GM21447 (cell line): ENCODE results near the gene TGFBR1.

Source experiments
- ATAC-seq: cut with Tn5 transposase; IDR thresholded peaks from one replicate; pipeline ENCODE4 v1.9.1; 2021; ENCODE audit not compliant: unreplicated experiment

Gene TGFBR1

GRCh38 chr9:99130069-99130468, 25.2 kb downstream of the TGFBR1 start:
- ATAC-seq: peak; percentile 53

- ATAC-seq: no peak
Observed at GRCh38 chr9:99133145-99133544, 28.2 kb downstream of the TGFBR1 start.

DNA sequence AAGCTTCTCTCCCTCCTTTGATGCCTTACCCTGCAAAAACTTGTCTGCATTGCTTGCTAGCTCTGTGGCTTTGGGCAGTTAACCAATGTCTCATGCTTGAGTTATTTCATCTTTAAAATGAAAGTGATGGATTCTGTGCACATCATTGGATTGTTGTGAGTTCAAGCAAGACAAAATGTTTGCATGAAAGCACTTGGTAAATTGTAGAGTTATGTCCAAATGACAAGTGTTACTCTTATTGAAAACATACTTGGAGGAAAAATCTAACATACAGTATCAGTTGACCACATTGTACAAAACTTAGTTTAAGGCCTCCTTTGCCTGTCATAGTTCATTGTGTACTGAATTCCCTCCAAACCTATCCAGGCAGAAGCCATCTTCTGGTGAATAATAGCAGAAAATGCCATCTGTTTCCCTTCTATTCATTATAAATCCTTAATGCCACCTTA, 30.0 kb downstream of the TGFBR1 start:
- ATAC-seq: peak; percentile 40

DNA sequence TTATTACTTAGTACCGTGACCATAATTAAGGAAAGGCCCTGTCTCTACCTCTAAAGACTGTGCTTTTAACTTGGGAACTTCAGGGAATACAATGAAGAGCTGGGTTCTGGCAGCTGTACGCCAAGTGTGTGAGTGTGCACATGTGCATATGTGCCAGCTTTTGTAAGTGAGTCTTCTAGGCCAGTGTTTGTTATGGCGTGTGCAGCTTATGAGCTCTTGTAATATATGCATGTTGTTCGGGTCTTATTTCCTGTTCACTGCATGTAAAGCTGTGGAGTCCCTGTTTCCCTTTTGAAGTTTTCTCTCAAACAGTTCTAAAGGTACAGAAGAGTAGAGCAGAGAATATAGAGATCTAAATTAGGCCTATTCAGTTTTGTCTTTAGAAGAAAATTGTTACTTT, 30.5 kb downstream of the TGFBR1 start:
- peak; percentile 43 for ATAC-seq

- no peak for ATAC-seq
Observed at GRCh38 chr9:99137225-99137624, 32.3 kb downstream of the TGFBR1 start.

DNA sequence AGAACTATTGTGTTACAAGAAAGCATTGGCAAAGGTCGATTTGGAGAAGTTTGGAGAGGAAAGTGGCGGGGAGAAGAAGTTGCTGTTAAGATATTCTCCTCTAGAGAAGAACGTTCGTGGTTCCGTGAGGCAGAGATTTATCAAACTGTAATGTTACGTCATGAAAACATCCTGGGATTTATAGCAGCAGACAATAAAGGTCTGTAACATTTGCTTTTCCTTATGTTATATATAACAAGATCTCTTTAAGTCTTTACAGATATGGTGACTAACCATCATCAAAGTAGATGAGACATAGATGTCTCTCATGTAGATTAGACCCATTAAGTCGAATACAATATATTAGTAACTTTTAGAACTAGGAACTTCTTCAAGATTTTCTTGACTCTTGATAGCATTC, 33.0 kb downstream of the TGFBR1 start:
- no peak for ATAC-seq

DNA sequence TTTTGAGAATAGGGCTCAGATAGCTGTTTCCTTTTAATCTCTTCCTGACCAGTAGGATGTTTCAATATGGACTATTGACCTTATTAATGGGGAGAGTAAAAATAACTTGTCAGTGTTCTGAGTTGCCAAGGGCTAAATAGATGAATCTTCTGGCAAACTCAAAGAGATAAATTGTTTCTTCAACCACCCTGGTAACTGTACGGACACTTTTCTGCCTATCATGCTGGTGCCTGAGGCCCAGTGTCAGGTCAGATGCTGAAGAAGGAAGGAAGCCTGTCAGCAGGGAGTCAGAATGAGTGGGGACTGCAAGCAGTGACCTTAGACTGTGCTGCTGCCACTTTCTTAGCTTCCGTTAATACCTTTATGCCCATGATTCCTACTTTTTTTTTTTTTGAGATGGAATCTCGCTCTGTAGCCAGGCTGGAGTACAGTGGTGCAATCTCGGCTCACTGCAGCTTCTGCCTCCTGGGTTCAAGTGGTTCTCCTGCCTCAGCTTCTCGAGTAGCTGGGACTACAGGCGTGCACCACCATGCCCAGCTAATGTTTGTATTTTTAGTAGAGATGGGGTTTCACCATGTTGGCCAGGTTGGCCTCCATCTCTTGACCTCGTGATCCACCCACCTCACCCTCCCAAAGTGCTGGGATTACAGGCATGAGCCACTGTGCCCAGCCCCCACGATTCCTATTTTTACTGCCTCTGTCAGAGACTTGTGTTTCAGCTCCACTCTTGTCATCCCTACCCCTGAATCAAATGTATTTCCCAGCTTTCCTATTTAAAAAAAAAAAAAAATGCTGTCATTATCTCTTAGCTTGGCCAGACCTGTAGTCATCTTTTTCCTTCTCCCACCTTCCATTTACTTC, 33.7 kb downstream of the TGFBR1 start:
- ATAC-seq: no peak

DNA sequence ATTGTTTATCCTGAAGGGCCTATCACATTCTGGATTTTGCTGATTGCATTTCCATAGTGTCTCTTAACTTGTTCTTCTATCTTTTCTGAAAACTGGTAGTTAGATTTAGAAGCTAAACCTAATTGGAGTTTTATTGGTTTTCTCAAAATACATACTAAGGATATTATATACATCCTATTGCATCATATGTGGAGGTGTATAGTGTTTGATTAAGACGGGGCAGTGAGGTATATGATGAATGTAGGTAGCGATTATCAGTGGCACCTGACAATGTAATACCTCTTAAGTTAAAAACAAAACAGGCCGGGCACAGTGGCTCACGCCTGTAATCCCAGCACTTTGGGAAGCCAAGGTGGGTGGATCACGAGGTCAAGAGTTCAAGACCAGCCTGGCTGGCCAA, 35.0 kb downstream of the TGFBR1 start:
- no peak for ATAC-seq

- no peak for ATAC-seq
Observed at GRCh38 chr9:99140685-99141314, 35.9 kb downstream of the TGFBR1 start.

DNA sequence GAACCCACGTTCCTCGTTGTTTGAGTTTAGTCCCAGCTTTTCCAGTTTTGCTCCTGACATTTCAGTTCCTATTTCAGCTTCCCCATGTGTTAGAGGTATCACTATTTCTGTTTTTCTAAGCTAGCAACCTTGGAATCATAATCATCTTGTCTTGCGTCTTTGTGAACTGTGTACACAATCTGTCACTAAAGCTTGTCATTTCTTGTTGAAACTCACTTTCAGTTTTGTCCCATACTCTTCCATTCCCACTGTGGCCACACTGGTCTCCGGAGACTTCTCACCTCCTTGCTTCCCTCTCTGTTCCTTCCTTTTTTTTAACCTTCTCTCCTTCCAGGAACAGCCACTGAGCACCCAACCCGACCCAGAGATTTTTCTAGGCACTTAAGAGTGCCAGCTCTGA, 36.9 kb downstream of the TGFBR1 start:
- no peak for ATAC-seq

GRCh38 chr9:99142275-99142674, 37.4 kb downstream of the TGFBR1 start:
- ATAC-seq: no peak

- no peak for ATAC-seq
Observed at GRCh38 chr9:99143655-99144054, 38.7 kb downstream of the TGFBR1 start.

DNA sequence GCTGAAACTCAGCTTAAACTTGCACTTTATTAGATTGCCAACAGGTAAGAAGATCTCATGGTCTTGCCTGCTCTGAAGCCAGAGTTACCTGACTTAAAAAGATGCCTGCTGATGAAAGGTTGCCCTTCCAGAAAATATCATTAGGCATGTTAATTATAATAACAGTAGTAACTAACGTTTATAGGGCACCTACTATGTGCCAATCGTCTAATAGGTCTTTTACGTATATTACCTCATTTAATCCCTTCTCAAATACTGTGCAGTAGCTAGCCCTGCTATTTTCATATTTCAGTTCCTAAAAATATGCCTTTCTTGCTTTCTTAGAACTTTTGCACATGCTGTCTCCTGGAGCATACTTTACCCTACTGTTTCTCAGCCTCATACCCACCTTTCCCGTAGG, 40.1 kb downstream of the TGFBR1 start:
- ATAC-seq: no peak

DNA sequence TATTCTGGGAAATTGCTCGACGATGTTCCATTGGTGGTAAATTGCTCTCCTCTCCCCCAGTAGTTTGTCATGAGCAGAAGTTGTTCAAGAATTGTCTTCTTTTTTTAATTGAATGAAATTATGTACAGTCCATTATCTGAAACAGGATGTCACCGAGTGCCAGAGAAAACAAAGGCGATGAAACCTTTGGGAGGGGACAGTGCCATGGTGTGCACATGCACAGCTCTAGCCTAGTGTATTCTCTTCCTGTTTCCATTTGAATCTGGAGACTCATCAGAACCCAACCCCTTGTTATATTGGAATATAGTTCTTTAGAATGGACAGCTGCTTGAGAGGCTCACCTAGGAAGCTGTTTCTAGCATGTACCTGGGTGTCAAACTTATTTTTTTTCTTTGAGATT, 41.7 kb downstream of the TGFBR1 start:
- ATAC-seq: no peak

GRCh38 chr9:99147177-99147576, 42.3 kb downstream of the TGFBR1 start:
- no peak for ATAC-seq

GRCh38 chr9:99150451-99151171, 45.7 kb downstream of the TGFBR1 start:
- ATAC-seq: no peak

- ATAC-seq: no peak
Observed at GRCh38 chr9:99154356-99154755, 49.4 kb downstream of the TGFBR1 start.

- ATAC-seq: no peak
Observed at GRCh38 chr9:99155736-99156135, 50.8 kb downstream of the TGFBR1 start.

GRCh38 chr9:99158629-99159028, 53.7 kb downstream of the TGFBR1 start:
- no peak for ATAC-seq

- ATAC-seq: no peak
Observed at GRCh38 chr9:99160173-99160572, 55.3 kb downstream of the TGFBR1 start.

DNA sequence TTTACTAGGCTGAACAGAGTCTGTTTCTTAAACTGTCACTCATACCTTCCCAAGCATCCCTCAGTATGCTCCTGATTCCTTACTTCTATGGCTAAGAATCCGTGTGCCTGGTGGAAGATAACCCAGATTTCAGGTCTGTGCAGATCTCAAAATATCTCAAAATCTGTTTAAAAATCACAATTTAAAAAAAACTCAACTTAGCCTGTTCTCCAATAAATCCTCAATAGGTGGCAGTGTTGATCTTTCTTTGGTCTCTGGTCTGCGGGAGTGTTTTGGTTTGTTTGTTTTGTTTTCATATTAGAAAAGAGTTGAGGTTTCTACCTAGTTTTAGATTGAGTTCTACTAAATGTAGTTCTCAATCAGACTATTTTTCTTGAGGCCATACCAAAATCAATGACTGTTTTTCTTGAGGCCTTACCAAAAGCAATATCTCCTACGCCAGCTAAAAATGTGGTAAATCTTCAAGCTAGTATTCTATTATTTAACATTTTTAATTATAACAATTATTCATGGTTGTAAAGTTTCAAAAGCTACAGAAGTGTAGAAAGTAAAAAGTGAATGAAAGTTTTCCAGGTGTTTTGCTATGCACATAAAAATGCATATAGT, 57.9 kb downstream of the TGFBR1 start:
- ATAC-seq: no peak
